ENCODE results near the gene KRTAP20-3.

The KRTAP20-3 gene

GRCh38 chr21:30638686-30639085, 4.0 kb upstream of the KRTAP20-3 start:
- Histone ChIP-seq H3K4me1 (ENCODE audit: control insufficient read depth, insufficient read depth, low read length) (no peaks in the 10 kb centered on the region), H3K9me3 (ENCODE audit: control insufficient read depth, insufficient read depth, low read depth, low read length) (no peaks in the 10 kb centered on the region), H3K4me3 (ENCODE audit: low read depth, low read length) (no peak overlapping the region), H3K36me3 (ENCODE audit: control insufficient read depth in 2 of 2, insufficient read depth in 1 of 2, low read length in 2 of 2) (no peaks in the 10 kb centered on the region), H3K27ac (ENCODE audit: extremely low read depth, low read depth, low read length) (no peak overlapping the region)
- ChIA-PET CTCF (interaction anchor here (0.6 kb wide), 1 partner anchor 357 kb away, joined by 3 read pairs; no protein-coding TSS in a partner anchor), POLR2A (no interaction called here)
- TF ChIP-seq, protein P1, sequence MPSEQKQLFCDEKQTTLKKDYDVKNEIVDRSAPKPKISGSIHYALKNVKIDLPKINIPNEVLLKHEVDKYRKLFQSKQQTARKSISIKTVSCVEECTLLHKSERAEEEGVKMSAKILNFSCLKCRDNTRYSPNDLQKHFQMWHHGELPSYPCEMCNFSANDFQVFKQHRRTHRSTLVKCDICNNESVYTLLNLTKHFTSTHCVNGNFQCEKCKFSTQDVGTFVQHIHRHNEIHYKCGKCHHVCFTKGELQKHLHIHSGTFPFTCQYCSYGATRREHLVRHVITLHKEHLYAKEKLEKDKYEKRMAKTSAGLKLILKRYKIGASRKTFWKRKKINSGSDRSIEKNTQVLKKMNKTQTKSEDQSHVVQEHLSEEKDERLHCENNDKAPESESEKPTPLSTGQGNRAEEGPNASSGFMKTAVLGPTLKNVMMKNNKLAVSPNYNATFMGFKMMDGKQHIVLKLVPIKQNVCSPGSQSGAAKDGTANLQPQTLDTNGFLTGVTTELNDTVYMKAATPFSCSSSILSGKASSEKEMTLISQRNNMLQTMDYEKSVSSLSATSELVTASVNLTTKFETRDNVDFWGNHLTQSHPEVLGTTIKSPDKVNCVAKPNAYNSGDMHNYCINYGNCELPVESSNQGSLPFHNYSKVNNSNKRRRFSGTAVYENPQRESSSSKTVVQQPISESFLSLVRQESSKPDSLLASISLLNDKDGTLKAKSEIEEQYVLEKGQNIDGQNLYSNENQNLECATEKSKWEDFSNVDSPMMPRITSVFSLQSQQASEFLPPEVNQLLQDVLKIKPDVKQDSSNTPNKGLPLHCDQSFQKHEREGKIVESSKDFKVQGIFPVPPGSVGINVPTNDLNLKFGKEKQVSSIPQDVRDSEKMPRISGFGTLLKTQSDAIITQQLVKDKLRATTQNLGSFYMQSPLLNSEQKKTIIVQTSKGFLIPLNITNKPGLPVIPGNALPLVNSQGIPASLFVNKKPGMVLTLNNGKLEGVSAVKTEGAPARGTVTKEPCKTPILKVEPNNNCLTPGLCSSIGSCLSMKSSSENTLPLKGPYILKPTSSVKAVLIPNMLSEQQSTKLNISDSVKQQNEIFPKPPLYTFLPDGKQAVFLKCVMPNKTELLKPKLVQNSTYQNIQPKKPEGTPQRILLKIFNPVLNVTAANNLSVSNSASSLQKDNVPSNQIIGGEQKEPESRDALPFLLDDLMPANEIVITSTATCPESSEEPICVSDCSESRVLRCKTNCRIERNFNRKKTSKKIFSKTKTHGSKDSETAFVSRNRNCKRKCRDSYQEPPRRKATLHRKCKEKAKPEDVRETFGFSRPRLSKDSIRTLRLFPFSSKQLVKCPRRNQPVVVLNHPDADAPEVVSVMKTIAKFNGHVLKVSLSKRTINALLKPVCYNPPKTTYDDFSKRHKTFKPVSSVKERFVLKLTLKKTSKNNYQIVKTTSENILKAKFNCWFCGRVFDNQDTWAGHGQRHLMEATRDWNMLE (tag by site-specific recombination; conservative IDR thresholded peaks at IDR 0.05; ENCODE audit: low read depth): no peak
- no peak for TF ChIP-seq ZFHX2 (tag by site-specific recombination; conservative IDR thresholded peaks at IDR 0.05)
- no peak for TF ChIP-seq ZNF580 (tag by site-specific recombination; IDR thresholded peaks at IDR 0.05)
- no peak for TF ChIP-seq ZNF664 (tag by site-specific recombination; IDR thresholded peaks at IDR 0.05)
- no peak for TF ChIP-seq SETDB1 (IDR thresholded peaks at IDR 0.05; ENCODE audit: insufficient read length, low read length)
- TF ChIP-seq ZNF214 (tag by site-specific recombination; IDR thresholded peaks at IDR 0.05; ENCODE audit: borderline replicate concordance): no peak
- TF ChIP-seq, protein P2, sequence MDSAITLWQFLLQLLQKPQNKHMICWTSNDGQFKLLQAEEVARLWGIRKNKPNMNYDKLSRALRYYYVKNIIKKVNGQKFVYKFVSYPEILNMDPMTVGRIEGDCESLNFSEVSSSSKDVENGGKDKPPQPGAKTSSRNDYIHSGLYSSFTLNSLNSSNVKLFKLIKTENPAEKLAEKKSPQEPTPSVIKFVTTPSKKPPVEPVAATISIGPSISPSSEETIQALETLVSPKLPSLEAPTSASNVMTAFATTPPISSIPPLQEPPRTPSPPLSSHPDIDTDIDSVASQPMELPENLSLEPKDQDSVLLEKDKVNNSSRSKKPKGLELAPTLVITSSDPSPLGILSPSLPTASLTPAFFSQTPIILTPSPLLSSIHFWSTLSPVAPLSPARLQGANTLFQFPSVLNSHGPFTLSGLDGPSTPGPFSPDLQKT (IDR thresholded peaks at IDR 0.05; ENCODE audit: borderline replicate concordance, low read depth, low read length): no peak
- TF ChIP-seq ZNF404 (tag by site-specific recombination; IDR thresholded peaks at IDR 0.05): no peak
- no peak for TF ChIP-seq ZNF670 (tag by site-specific recombination; IDR thresholded peaks at IDR 0.05; ENCODE audit: low read depth)
- no peak for TF ChIP-seq ZNF23 (tag by site-specific recombination; IDR thresholded peaks at IDR 0.05; ENCODE audit: borderline replicate concordance)
- TF ChIP-seq REPIN1 (tag by site-specific recombination; IDR thresholded peaks at IDR 0.05; ENCODE audit: low read depth): no peak
- no peak for TF ChIP-seq ZNF10 (tag by site-specific recombination; IDR thresholded peaks at IDR 0.05)
- TF ChIP-seq ZNF621 (tag by site-specific recombination; IDR thresholded peaks at IDR 0.05): no peak
- TF ChIP-seq ZFP41 (tag by site-specific recombination; IDR thresholded peaks at IDR 0.05; ENCODE audit: borderline replicate concordance): no peak
- TF ChIP-seq BCL11A (tag by site-specific recombination; IDR thresholded peaks at IDR 0.05; ENCODE audit: low read depth): no peak
- TF ChIP-seq ZNF639 (tag by site-specific recombination; IDR thresholded peaks at IDR 0.05): no peak
- TF ChIP-seq, protein P3, sequence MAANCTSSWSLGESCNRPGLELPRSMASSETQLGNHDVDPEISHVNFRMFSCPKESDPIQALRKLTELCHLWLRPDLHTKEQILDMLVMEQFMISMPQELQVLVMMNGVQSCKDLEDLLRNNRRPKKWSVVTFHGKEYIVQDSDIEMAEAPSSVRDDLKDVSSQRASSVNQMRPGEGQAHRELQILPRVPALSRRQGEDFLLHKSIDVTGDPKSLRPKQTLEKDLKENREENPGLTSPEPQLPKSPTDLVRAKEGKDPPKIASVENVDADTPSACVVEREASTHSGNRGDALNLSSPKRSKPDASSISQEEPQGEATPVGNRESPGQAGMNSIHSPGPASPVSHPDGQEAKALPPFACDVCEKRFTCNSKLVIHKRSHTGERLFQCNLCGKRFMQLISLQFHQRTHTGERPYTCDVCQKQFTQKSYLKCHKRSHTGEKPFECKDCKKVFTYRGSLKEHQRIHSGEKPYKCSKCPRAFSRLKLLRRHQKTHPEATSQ (tag by site-specific recombination; IDR thresholded peaks at IDR 0.05): no peak
- TF ChIP-seq ZNF184 (tag by site-specific recombination; IDR thresholded peaks at IDR 0.05): no peak
- no peak for TF ChIP-seq PRDM1 (tag by site-specific recombination; IDR thresholded peaks at IDR 0.05)

Data from HEK293 (cell line).